HTERT RPE-1 (cell line): ENCODE measurements around the gene PYGO2.

ENCODE experiments used
- in situ Hi-C: fragments of 300-500 bp; cut with MboI; formaldehyde crosslinking; loops from 4 replicates; pipeline ENCODE4 v1.14.3; 2020; ENCODE audit warnings: low sequenced_read_pairs

PYGO2 gene

GRCh38 chr1:154945962-154946850 is 15.4 kb downstream of the PYGO2 start:
- in situ Hi-C loops = no loop called here

DNA sequence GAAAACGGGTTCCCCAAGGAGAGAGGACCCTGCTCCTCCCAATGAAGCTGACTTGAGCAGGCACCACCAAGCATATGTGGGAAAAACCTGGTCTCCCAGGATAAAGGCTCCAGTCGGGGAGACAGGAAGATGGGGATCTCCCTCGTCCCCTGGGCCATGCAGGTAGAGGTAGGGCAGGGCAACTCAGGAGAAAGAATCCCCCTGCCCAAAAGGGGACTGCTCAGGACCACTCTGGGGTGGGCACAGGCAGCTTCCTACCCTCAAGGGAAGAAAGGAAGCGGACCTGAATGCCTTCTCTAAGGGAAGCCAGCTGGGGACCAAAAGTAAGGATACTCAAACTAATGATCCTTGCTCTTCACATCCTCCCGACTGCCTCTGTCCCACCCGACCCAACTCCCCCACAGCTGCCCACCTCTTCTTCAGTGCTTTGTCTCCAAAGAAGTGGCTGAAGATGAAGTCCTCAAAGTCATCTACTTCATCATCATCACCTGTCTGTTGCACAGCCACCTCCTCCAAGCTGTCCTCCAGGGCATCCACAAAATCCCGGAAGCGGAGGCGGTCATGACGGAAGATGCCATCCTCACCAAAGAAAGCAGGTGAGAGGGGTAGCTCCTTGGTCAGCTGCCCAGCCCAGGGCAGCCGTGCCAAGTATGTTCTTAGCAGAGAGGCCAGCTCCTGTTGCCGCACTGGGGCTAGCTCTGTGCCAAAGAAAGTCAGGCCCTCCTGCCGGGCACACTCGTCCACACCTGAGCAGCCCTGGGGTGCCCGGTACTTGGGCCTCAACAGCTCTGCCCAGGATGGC is 16.2 kb downstream of the PYGO2 start:
- in situ Hi-C loops = no loop called here

GRCh38 chr1:154944401-154945159 is 17.0 kb downstream of the PYGO2 start:
- in situ Hi-C loops = no loop called here

DNA sequence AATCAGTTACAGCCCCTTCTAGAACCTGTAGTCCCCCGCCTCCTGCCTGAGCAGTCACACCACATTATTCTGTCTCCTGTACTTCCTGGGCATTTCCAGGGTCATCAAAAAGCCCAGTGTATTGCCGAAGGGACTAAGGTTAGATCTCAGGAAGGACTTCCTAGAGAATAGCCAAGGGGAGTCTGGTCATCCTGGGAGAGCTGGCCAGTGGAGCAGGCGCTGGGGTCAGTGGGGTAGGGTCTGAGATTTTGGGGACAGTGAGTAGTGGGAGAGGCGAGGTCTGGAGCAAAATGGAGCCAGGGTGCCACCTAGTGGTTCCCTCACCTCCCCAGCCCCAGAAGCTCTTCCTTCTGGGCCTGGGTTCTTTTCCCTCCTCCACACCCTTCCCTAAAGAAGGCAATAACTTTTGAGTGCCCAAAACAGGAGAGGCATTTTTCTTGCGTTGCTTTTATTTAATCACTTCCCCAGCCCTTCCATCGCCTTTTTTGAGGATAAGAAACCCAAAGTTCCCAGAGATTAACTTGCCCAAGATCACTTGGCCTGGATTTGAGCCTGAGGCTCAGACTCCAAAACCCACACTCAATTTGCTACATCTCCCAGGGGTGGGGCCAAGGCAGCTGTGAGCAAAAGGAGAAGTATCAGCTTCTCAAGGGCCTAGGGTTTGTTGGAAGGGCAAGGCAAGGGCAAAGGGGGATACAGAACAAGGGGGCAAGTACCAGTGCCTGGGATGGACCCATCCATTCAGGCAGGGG is 17.8 kb downstream of the PYGO2 start:
- in situ Hi-C loops = no loop called here

- in situ Hi-C loops = no loop called here
Observed at GRCh38 chr1:154941333-154942013, 20.1 kb downstream of the PYGO2 start.

- in situ Hi-C loops = no loop called here
Observed at GRCh38 chr1:154940651-154941194, 20.9 kb downstream of the PYGO2 start.

DNA sequence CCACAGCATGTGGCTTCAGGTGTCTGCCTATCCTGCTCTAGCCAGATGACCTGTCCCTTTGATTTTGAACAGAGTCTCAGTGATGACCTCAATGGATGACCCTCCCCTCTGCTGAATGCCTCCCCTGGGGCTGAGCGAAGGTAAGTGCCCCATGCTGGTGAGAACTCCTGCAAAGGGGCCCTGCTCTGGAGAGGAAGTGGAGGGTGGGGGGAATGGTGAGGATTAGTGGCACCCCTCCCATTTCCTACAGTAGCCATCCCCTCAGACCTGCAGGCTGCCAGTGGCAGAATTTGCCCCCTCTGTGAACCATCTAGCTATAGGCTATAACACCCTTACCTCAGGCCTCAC is 21.4 kb downstream of the PYGO2 start:
- in situ Hi-C loops = no loop called here

- in situ Hi-C loops = no loop called here
Observed at GRCh38 chr1:154938604-154939399, 22.8 kb downstream of the PYGO2 start.

DNA sequence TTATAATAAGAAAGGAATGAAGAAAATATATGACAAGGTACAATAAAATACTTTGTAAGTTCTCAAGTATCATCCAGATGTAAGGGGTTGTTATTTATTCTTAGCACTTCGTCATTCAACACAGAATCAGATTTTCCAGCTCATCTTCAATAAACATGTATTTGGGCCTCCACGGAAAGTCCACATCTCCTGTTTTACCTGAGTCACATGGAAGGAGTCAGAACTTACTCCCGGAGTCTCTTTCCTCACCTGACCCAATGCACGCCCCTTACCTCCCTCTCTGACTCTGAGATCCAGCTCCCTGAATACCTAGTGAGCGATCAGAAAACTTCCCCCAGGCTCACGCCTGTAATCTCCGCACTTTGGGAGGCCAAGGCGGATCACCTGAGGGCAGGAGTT is 23.6 kb downstream of the PYGO2 start:
- in situ Hi-C loops = no loop called here

DNA sequence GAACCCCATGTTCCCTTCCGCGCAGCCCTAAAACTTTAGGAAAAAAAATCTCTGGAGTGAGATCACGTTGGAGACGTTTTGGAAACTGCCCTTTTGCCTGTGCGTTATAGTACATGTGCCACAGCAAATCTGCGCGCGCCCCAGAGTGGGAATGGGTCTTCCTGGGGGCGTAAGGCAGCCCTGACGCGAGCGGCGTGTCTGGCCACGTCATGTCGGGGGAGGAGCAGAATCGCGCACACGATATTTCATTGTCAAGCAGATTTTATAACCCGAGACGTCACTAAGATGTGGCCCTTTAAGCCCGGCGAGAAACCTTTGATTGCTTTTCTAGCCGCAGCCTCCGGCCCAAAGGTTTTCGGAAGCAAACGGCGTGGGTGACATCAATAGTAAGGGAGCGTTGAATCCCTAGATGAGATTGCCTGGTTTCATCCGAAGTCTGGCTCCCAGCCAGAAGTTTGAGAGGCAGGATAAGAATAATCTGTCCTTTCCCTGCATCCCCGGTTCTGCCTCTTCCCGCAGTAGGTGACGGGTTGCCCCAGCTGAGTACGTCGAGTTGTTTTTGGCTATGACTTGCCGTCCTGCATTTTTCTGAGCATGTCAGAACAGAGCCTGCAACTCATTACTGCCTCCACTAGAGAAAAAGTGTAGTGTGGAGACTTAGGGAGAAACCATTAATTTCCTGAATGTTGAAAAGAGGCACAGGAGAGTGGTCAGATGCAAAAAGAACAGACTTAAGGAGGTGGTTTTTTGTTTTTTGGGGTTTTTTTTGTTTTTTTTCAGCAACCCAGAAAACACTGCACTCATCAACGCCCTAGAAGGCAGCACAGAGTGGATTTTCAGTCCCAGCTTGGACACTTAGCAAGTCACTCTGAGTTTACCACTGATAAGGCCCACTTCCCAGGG is 24.2 kb downstream of the PYGO2 start:
- in situ Hi-C loops = no loop called here

- in situ Hi-C loops = no loop called here
Observed at GRCh38 chr1:154936555-154937084, 25.0 kb downstream of the PYGO2 start, which contains the start of gene PMVK. TSS of gene PMVK (minus strand) at chr1:154936719. CDS start at chr1:154936685, 34 bp downstream.

DNA sequence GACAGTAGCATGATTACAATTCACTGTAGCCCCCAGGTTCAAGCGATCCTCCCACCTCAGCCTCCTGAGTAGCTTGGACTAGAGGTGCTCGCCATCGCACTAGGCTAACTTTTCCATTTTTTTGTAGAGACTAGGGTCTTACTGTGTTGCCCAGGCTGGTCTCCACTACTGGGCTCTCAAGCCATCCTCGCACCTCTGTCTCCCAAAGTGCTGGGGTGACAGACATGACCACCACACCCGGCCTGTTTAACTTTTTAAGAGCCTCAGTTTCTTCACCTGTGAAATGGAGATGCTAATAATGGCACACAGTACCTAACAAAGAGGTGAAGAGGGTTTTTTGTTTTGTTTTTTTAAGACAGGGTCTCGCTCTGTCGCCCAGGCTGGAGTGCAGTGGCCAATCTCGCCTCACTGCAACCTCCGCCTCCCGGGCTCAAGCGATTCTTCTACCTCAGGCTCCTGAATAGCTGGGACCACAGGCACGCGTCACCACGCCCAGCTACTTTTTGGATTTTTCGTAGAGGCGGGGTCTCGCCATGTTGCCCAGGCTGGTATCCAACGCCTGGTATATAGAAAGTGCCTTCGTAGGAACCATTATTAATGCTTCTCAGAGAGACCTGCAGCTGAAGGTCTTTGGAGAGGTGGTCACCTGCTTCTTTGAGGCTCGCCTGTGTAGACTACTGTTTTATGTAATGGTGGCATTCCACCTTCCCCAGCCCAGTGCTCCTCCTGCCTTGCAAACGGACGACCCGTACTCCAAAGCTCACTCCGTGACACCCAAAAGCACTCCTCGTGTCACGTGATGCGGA is 25.6 kb downstream of the PYGO2 start:
- in situ Hi-C loops = no loop called here

GRCh38 chr1:154934358-154934948 is 27.1 kb downstream of the PYGO2 start:
- in situ Hi-C loops = no loop called here

- in situ Hi-C loops = no loop called here
Observed at GRCh38 chr1:154931940-154932487, 29.6 kb downstream of the PYGO2 start.

- in situ Hi-C loops = no loop called here
Observed at GRCh38 chr1:154926201-154926600, 35.4 kb downstream of the PYGO2 start.
